ENCODE measurements around the gene ANTKMT.
"Not testable (repeated sequence)": the region's sequence is repeated elsewhere in the genome, so short reads cannot be mapped to it uniquely, and the experiment has no call there.

Gene ANTKMT

DNA sequence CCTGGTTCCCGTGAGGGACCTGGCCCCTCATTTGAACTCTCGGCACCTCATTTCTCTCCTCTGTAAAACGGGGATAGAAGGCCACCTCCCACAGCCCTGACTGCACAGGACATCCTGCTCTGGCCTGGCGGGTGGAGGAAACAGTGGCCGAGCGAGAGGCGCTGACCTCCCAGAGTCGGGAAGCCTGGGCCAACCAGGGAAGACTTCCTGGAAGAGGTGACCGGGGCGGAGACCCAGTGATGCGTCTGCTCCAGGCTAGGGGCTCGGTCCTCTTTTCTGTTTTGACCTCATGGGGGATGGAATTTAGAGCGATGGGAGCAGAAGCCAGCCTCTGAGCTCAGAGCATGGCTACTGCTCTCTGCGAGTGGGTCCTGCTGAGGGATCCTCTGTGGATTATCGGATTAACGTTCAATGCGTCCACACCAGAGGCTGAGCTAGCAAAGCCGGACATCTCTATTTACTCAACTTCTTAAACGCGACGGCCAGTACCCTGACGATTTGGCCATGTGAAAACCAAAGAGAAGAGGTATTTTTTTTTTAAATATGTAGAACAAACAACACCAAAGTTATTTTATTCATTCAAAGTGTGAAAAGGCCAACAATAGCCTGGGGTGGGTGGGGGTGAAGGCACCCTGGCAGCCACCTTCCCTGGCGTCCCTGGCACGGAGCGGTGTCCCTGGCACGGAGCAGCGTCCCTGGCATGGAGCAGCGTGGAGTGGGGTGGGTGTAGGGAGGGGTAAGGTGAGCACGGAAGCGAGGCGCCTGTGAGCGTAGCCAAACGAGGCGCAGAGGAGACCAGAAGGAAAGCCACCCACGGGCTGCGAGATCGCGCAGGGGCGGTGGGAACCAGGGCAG lies 30.4 kb downstream of the ANTKMT start:
- no peak overlapping the region for H4K8ac ChIP-seq (ENCODE audit: low read depth, low read length)

DNA sequence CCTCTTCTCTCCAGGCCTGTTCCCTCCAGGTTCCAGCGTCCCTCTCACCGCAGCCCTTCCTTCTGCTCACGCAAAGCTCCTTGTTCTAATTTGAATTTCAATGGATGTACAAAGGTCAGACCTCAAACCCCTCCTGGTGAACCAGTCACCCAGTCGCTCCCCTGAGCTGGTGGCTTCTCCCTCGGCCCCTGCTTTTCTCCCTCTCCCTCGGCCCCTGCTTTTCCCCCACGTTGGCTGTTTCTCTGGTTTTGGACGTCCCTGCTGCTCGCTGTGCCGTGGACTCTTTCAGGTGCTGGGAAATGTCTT lies 31.0 kb downstream of the ANTKMT start:
- Histone ChIP-seq H2AK5ac (ENCODE audit: low read length) (no peak overlapping the region), H3K36me3 (ENCODE audit: control insufficient read depth, insufficient read depth, low read length) (no peaks in the 10 kb centered on the region), H2BK120ac (ENCODE audit: low read depth, low read length) (no peak overlapping the region), H4K8ac (ENCODE audit: low read depth, low read length) (no peak overlapping the region), H3K9ac (ENCODE audit: low read length) (no peak overlapping the region), H3K27me3 (ENCODE audit: insufficient read depth, low read length, poor library complexity) (no peaks in the 10 kb centered on the region), H3K4ac (ENCODE audit: low read depth, low read length) (no peak overlapping the region), H3K23ac (ENCODE audit: low read length) (no peak overlapping the region), H3K79me1 (ENCODE audit: low read length) (no peaks in the 10 kb centered on the region), H2BK5ac (ENCODE audit: low read length) (no peak overlapping the region), H3K27ac (ENCODE audit: low read depth, low read length) (no peak overlapping the region), H3K18ac (ENCODE audit: low read length) (no peak overlapping the region), H3K4me3 (ENCODE audit: low read length) (no peak overlapping the region), H2BK15ac (replicated peaks; ENCODE audit: low read depth) (no peak overlapping the region), H3K79me2 (ENCODE audit: control insufficient read depth, insufficient read depth, low read length) (no peaks in the 10 kb centered on the region), H4K5ac (ENCODE audit: low read length) (no peak overlapping the region), H3K4me2 (ENCODE audit: low read length) (no peak overlapping the region), H3K56ac (ENCODE audit: low read length) (no peak overlapping the region), H3K4me1 (ENCODE audit: control insufficient read depth, low read depth, low read length) (no peaks in the 10 kb centered on the region)
- no CpG with 5 or more reads among the region's 10 CpGs for WGBS (ENCODE audit: extremely low coverage, insufficient coverage, low lambda C conversion rate)
- DNase-seq: no peak

More for the DNA sequence above, 30.4 kb downstream of the ANTKMT start:
- no peak overlapping the region for H3K56ac ChIP-seq (ENCODE audit: low read length)
- H2BK120ac ChIP-seq (ENCODE audit: low read depth, low read length): no peak overlapping the region
- H3K4me2 ChIP-seq (ENCODE audit: low read length): no peak overlapping the region
- no peak for DNase-seq
- H3K36me3 ChIP-seq (ENCODE audit: control insufficient read depth, insufficient read depth, low read length): no peaks in the 10 kb centered on the region
- H2BK15ac ChIP-seq (replicated peaks; ENCODE audit: low read depth): no peak overlapping the region
- no peaks in the 10 kb centered on the region for H3K79me1 ChIP-seq (ENCODE audit: low read length)
- no peak overlapping the region for H4K5ac ChIP-seq (ENCODE audit: low read length)
- no peak overlapping the region for H2BK5ac ChIP-seq (ENCODE audit: low read length)
- no peak overlapping the region for H3K4me3 ChIP-seq (ENCODE audit: low read length)
- no peak overlapping the region for H2AK5ac ChIP-seq (ENCODE audit: low read length)
- H3K4ac ChIP-seq (ENCODE audit: low read depth, low read length): no peak overlapping the region
- no peak overlapping the region for H3K27ac ChIP-seq (ENCODE audit: low read depth, low read length)
- no peaks in the 10 kb centered on the region for H3K27me3 ChIP-seq (ENCODE audit: insufficient read depth, low read length, poor library complexity)
- no peak overlapping the region for H3K18ac ChIP-seq (ENCODE audit: low read length)
- no peak overlapping the region for H3K9ac ChIP-seq (ENCODE audit: low read length)
- no CpG with 5 or more reads among the region's 39 CpGs for WGBS (ENCODE audit: extremely low coverage, insufficient coverage, low lambda C conversion rate)
- no peak overlapping the region for H3K23ac ChIP-seq (ENCODE audit: low read length)
- no peaks in the 10 kb centered on the region for H3K4me1 ChIP-seq (ENCODE audit: control insufficient read depth, low read depth, low read length)
- H3K79me2 ChIP-seq (ENCODE audit: control insufficient read depth, insufficient read depth, low read length): no peaks in the 10 kb centered on the region

DNA sequence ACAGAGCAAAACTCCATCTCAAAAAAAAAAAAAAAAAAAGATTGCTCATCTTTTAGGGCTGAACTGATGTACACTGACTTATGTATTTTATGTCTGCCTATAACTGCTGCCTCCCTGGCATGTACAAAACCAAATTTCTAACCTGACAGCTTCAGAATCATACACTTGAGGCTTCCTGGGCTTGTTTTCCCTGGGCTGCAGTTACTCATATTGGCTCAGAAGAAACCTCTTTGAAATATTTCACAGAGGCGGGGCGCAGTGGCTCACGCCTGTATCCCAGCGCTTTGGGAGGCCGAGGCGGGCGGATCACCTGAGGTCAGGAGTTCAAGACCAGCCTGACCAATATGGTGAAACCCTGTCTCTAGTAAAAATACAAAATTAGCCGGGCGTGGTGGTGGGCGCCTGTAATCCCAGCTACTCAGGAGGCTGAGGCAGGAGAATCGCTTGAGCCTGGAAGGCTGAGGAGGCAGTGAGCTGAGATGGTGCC lies 33.2 kb downstream of the ANTKMT start:
- H3K36me3 ChIP-seq (ENCODE audit: control insufficient read depth, insufficient read depth, low read length); H4K5ac ChIP-seq (ENCODE audit: low read length); H3K4me2 ChIP-seq (ENCODE audit: low read length); H3K23ac ChIP-seq (ENCODE audit: low read length); H2BK5ac ChIP-seq (ENCODE audit: low read length); H3K4me1 ChIP-seq (ENCODE audit: control insufficient read depth, low read depth, low read length); DNase-seq; H3K56ac ChIP-seq (ENCODE audit: low read length); H3K27ac ChIP-seq (ENCODE audit: low read depth, low read length); H3K4me3 ChIP-seq (ENCODE audit: low read length); H3K4ac ChIP-seq (ENCODE audit: low read depth, low read length); H2AK5ac ChIP-seq (ENCODE audit: low read length); H3K18ac ChIP-seq (ENCODE audit: low read length); H3K27me3 ChIP-seq (ENCODE audit: insufficient read depth, low read length, poor library complexity); H2BK15ac ChIP-seq (replicated peaks; ENCODE audit: low read depth); H2BK120ac ChIP-seq (ENCODE audit: low read depth, low read length); H3K79me2 ChIP-seq (ENCODE audit: control insufficient read depth, insufficient read depth, low read length); H3K79me1 ChIP-seq (ENCODE audit: low read length); H3K9ac ChIP-seq (ENCODE audit: low read length); H4K8ac ChIP-seq (ENCODE audit: low read depth, low read length): not testable (repeated sequence)
- WGBS (ENCODE audit: extremely low coverage, insufficient coverage, low lambda C conversion rate): no CpG with 5 or more reads among the region's 11 CpGs

DNA sequence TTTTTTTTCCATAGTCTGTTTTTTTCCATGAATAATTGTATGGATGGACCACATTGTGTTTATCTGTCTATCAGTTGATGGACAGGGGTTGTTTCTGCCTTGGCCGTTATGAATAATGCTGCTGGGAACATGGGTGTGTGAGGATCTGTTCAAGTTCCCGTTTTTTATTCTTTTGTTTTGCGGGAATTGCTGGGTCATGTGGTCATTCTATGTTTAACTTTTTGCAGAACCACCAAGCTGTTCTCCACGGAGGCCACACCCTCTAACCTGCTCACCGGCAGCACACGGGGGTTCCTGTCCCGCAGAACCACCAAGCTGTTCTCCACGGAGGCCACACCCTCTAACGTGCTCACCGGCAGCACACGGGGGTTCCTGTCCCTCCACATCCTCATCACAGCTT lies 33.7 kb downstream of the ANTKMT start:
- Histone ChIP-seq H3K4me3 (ENCODE audit: low read length) (no peak overlapping the region), H3K4ac (ENCODE audit: low read depth, low read length) (no peak overlapping the region), H3K56ac (ENCODE audit: low read length) (no peak overlapping the region), H2BK15ac (replicated peaks; ENCODE audit: low read depth) (no peak overlapping the region), H3K79me1 (ENCODE audit: low read length) (no peaks in the 10 kb centered on the region), H3K4me1 (ENCODE audit: control insufficient read depth, low read depth, low read length) (no peaks in the 10 kb centered on the region), H4K5ac (ENCODE audit: low read length) (no peak overlapping the region), H3K36me3 (ENCODE audit: control insufficient read depth, insufficient read depth, low read length) (no peaks in the 10 kb centered on the region), H2BK120ac (ENCODE audit: low read depth, low read length) (no peak overlapping the region), H3K4me2 (ENCODE audit: low read length) (no peak overlapping the region), H3K79me2 (ENCODE audit: control insufficient read depth, insufficient read depth, low read length) (no peaks in the 10 kb centered on the region), H3K9ac (ENCODE audit: low read length) (no peak overlapping the region), H2AK5ac (ENCODE audit: low read length) (no peak overlapping the region), H4K8ac (ENCODE audit: low read depth, low read length) (no peak overlapping the region), H2BK5ac (ENCODE audit: low read length) (no peak overlapping the region), H3K18ac (ENCODE audit: low read length) (no peak overlapping the region), H3K23ac (ENCODE audit: low read length) (no peak overlapping the region), H3K27ac (ENCODE audit: low read depth, low read length) (no peak overlapping the region), H3K27me3 (ENCODE audit: insufficient read depth, low read length, poor library complexity) (no peaks in the 10 kb centered on the region)
- DNase-seq: no peak
- no CpG with 5 or more reads among the region's 11 CpGs for WGBS (ENCODE audit: extremely low coverage, insufficient coverage, low lambda C conversion rate)

DNA sequence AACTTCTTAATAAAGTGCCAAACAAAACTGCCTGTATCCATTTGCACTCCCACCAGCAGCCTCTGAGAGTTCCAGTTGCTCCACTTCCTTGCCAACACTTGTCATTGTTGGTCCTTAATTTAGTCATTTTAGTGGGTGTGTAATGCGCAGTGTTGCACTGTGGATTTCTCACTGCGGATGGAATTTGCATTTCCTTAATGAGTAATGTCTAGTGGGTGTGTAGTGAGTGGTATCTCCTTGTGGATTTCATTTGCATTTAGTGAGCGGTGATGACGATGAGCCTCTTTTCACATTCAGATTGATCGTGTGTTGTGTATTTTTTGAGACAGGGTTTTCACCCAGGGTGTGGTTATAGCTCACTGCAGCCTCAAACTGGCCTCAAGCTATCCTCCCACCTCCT lies 35.5 kb downstream of the ANTKMT start:
- no peak overlapping the region for H2BK5ac ChIP-seq (ENCODE audit: low read length)
- no peak overlapping the region for H3K4me3 ChIP-seq (ENCODE audit: low read length)
- H3K56ac ChIP-seq (ENCODE audit: low read length): no peak overlapping the region
- H2BK15ac ChIP-seq (replicated peaks; ENCODE audit: low read depth): no peak overlapping the region
- no peaks in the 10 kb centered on the region for H3K79me2 ChIP-seq (ENCODE audit: control insufficient read depth, insufficient read depth, low read length)
- no peaks in the 10 kb centered on the region for H3K4me1 ChIP-seq (ENCODE audit: control insufficient read depth, low read depth, low read length)
- no peak overlapping the region for H2AK5ac ChIP-seq (ENCODE audit: low read length)
- no peak for DNase-seq
- no peak overlapping the region for H3K4ac ChIP-seq (ENCODE audit: low read depth, low read length)
- WGBS (ENCODE audit: extremely low coverage, insufficient coverage, low lambda C conversion rate): no CpG with 5 or more reads among the region's 5 CpGs
- no peaks in the 10 kb centered on the region for H3K79me1 ChIP-seq (ENCODE audit: low read length)
- H2BK120ac ChIP-seq (ENCODE audit: low read depth, low read length): no peak overlapping the region
- H4K5ac ChIP-seq (ENCODE audit: low read length): no peak overlapping the region
- H3K4me2 ChIP-seq (ENCODE audit: low read length): no peak overlapping the region
- H3K9ac ChIP-seq (ENCODE audit: low read length): no peak overlapping the region
- H3K18ac ChIP-seq (ENCODE audit: low read length): no peak overlapping the region
- H3K27me3 ChIP-seq (ENCODE audit: insufficient read depth, low read length, poor library complexity): no peaks in the 10 kb centered on the region
- H3K23ac ChIP-seq (ENCODE audit: low read length): no peak overlapping the region
- H3K36me3 ChIP-seq (ENCODE audit: control insufficient read depth, insufficient read depth, low read length): no peaks in the 10 kb centered on the region
- no peak overlapping the region for H4K8ac ChIP-seq (ENCODE audit: low read depth, low read length)
- no peak overlapping the region for H3K27ac ChIP-seq (ENCODE audit: low read depth, low read length)

Data from mesendoderm (in vitro differentiated cells).